Coronary artery (tissue), 2 donors: ENCODE results near the gene DCST2.

Experiments used
- DNase-seq: peaks from one replicate; pipeline ENCODE4 v3.0.0-alpha.2; 2017; ENCODE audit warnings: low spot score
- H3K27ac ChIP-seq, 2 donors: fragments of 200-600 bp; sonication (generic); one replicate each; pipeline ENCODE4 v1.5.1; 2016 to 2019
- H3K4me3 ChIP-seq: fragments of 200-600 bp; sonication (generic); 2 replicates; pipeline ENCODE4 v1.5.1; 2016; ENCODE audit warnings: mild to moderate bottlenecking, moderate library complexity
- TF ChIP-seq, protein P1 (sequence below): fragments of 200-600 bp; sonication (generic); IDR thresholded peaks from one replicate; pipeline ENCODE4 v1.5.1; 2019; ENCODE audit warnings: antibody characterized with exemption

Gene DCST2

DNA sequence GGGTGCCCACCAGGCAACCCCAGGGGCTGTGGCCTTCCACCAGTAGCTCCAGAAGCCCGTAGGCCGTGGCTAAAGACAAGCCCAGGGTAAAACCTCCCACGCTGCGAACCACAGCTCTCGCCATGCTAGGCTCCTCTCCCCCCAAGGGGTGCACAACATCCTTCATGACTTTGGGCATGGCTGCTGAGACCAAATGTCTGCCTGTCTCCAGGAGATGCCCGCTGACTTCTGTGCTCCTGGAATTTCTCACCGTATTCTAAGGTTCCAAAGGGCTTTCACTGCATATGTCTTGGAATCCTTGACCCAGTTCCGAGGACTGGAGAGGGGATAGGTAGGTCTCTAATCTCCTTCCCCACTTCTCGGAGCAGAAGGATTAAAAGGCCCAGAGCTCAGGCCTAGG is at the start of gene DCST2, which contains the start of gene DCST1:
DCST2 (minus strand) TSS at position 258 of the 400 bp plus-strand sequence; CDS start at position 178, 80 bp downstream.
DCST1 (plus strand) TSS at position 301 of the 400 bp plus-strand sequence. CDS start 213 bp downstream, outside the sequence.
- Histone ChIP-seq H3K4me3 (no peak within 1 kb of the TSS), H3K27ac (no peak within 1 kb of the TSS)
- TF ChIP-seq, protein P1, sequence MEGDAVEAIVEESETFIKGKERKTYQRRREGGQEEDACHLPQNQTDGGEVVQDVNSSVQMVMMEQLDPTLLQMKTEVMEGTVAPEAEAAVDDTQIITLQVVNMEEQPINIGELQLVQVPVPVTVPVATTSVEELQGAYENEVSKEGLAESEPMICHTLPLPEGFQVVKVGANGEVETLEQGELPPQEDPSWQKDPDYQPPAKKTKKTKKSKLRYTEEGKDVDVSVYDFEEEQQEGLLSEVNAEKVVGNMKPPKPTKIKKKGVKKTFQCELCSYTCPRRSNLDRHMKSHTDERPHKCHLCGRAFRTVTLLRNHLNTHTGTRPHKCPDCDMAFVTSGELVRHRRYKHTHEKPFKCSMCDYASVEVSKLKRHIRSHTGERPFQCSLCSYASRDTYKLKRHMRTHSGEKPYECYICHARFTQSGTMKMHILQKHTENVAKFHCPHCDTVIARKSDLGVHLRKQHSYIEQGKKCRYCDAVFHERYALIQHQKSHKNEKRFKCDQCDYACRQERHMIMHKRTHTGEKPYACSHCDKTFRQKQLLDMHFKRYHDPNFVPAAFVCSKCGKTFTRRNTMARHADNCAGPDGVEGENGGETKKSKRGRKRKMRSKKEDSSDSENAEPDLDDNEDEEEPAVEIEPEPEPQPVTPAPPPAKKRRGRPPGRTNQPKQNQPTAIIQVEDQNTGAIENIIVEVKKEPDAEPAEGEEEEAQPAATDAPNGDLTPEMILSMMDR, result no peak
- DNase-seq, result no peak

DNA sequence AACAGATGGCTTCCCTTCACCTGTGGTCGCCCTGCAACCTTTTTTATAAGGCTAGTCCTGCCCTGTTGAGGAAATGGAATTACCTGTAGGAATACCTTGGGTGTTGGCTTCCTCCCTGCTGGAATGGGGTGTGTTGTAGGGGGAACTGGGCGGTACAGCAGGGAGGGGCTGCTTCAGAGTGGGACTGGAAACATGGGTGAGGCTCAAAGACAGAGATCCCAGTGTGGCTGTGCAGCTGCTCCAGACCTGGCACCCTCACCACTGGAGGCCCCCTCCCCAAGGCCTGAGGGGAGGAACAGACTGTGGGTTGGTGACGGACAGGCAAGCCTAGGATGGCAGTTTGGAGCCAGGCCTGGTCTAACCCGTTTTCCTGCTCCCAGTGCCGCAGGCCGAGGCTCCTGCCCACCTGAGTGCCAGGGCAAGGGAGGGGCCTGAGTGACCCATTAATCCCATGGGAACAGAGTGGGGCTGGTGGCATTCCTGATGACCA is 49.5 kb upstream of the DCST2 start:
- no peak for DNase-seq
- Histone ChIP-seq H3K27ac (no peak overlapping the region), H3K4me3 (peak overlapping the region; percentile 68)
- TF ChIP-seq, protein P1, result no peak

DNA sequence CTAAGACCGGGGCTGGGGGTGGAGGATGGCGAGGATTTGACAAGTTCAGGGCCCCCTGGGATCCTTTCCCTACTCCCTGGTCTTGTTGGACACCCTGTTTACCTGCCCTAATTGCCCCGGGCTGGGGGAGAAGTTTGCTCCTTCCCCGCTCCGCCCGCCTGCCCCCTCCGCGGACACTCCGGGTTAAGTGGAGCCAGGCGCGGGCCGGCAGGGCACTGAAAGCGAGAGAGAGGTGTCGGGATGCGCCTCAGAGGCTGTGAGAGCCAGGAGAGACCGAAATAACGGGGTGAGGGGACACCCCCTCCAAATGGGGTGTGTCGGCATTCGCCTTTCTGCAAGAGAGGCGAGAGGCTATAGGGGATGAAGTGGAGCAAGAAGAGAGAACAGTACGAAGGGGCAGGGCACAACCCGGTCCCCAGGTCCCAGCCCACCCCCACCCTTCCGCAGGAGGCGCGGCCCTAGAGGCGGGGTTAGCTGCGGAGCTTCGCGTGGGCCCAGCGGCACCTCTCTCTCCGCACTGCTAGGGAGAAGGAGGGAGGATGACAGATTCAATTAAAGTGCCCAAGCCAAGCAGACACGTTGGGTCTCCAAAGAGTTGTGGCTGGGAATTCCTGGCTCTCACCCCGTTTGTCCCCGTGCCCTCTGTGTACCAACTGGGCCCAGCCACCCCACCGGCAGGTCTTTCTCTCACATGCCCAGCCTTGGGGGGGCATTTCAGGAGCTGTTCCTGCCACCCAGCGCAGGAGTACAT is 48.9 kb upstream of the DCST2 start:
- Histone ChIP-seq H3K4me3 (peak overlapping the region; percentile 68), H3K27ac (no peak overlapping the region)
- no peak for DNase-seq
- TF ChIP-seq, protein P1, result no peak

DNA sequence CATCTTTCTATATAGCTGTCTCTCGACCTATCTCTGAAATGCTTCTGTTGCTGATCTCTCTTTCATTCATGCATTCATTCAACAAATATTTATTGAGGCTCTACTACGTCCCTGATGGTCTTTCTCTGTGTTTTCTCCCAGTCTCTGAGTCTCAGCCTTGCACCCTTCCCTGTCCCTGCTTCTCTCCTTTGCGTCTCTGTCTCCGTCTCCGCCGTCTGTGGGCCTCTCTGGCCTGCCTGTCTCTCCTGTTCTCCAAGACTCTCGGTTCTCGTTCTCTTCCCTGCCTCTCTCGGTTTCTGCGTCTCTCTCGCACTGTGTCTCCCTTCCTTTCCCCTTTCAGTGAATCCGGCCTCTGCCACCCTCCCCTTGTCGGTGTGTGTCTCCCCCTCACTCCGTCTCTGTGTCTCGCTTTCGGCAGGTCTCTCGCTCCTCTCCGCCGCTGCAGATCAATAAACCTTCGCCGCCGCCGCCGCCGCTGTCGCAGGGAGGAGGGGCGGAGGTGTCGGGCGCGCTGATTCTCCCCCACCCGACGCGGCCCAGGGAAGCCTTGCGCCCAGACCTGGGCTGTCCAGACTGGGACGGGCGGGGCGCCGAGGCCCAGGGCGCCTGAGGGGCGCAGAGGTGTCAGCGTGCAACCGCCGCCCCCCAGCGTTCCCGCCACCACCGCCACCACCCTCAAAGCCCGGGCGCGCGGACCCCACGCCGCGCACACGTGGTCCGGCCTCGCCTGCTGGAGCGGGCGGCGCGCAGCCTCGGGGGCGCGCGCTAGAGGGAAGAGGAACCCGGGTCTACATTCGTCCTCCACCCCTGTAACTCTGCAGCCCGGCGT is 48.1 kb upstream of the DCST2 start:
- no peak overlapping the region for H3K27ac ChIP-seq
- DNase-seq, result peak; percentile 64
- TF ChIP-seq, protein P1, result no peak
- peak overlapping the region; percentile 68 for H3K4me3 ChIP-seq

DNA sequence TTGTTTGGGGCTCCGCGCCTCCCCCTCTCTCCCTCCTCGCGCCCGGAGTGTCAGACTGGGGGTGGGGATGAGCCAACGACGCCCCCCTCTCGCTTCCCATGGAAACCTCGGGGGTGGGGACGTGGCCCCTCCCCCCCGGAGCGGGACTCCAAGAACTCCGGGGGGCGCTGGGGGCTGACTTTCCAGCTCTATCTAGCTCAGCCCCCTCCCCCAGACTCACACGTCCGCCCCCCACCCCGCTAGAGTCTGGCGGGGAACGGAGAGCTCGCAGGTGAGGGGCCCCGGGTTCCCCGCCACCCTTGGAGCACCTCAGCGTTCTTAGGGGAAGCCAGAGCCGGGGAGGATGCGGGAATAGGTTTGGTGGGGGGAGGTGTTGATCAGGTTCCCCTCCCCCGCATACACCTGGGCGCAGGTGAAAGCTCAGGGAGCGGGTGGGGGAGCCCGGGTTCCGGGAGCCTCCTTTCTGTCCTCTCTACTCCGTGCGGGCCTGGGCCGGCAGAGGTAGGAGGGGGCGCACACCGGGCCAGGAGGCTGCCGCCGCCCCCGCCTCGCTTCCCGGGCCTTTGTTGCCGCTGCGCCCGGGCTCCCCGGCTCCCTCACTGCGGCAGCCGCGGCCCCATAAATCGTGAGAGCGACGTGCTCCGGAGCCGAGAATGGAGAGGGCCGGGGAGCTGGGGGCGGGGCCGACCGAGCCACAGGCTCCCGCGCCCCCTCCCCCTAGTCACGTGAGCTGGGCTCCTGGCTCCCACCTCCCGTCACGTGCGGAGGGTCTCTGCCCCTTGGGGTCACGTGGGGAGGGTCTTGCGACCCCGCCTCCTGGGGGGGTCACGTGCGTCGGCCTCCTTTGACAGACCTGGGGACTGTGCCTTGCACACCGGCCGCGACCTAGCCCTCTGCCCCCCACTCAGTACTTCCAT is 47.0 kb upstream of the DCST2 start:
- no peak overlapping the region for H3K27ac ChIP-seq
- DNase-seq, result no peak
- TF ChIP-seq, protein P1, result no peak
- peak overlapping the region; percentile 68 for H3K4me3 ChIP-seq

DNA sequence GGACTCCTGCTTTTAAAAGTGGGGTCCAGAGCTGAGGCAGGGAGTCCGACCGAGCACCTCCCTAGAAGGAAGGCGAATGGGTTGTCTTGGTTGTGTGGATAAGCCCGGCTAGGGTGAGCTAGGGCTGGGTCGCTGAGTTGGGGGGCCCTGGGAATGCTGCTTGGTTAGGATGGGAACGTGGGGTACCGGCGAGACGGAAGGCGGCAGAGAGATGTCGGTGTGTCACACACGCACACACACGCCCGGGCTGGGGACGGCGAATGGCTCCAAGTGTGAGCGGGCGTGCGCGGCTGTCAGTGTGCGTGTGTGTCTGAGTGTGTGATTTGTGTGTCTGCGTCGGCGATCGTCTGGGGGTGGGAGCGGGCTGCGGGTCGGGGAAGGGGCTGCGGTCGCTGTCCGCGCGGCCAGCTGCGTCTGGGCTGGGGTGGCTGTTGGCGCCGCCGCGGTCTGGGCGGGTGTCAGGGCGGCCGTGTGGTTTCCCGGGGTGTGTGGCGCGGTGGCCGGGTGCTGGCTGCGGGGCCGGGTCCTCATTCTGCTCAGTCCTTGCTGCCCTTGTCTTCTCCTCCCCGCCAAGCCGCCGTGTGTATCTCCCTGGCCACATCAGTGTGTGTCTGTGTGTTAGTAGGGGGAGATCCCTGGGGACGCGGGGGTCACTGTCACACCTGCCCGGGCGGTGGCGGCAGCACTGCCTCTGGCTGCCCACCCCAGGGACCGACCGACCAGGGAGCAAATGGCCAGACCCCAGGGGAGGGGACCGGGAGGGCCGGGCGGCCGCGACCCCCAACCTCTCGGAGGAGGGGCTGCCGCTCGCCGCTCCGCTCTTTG is 46.1 kb upstream of the DCST2 start:
- TF ChIP-seq, protein P1, result no peak
- Histone ChIP-seq H3K4me3 (peak overlapping the region; percentile 68), H3K27ac (no peak overlapping the region)
- no peak for DNase-seq
